Keratinocyte (primary cell): ENCODE results near the gene PFKP.

ENCODE experiments used
- CTCF ChIP-seq, 3 experiments: IDR thresholded peaks in 1 of 3; conservative IDR thresholded peaks in 1 of 3; optimal IDR thresholded peaks in 1 of 3; 2 replicates in 2 of 3; 3 replicates in 1 of 3; pipeline versions ENCODE3 to v1.5.1; 2011; ENCODE audit warnings: low read length in 3 of 3, mild to moderate bottlenecking in 3 of 3, moderate library complexity in 2 of 3, control low read depth in 1 of 3, inconsistent platforms in 1 of 3; ENCODE audit not compliant: insufficient read depth in 2 of 3; ENCODE audit errors: extremely low read depth in 1 of 3
- EZH2 ChIP-seq: IDR thresholded peaks from one replicate; pipeline ENCODE4 v1.6.1; 2012; ENCODE audit warnings: inconsistent platforms, mild to moderate bottlenecking, low read length, moderate library complexity

GRCh38 chr10:3140280-3140679 is 72.9 kb downstream of the PFKP start:
- no peak for TF ChIP-seq CTCF (optimal IDR thresholded peaks at IDR 0.05 in 1 of 3, IDR thresholded peaks at IDR 0.05 in 1 of 3, conservative IDR thresholded peaks at IDR 0.05 in 1 of 3; ENCODE audit: extremely low read depth in 1 of 3, insufficient read depth in 2 of 3, low read length in 3 of 3)
- no peak for TF ChIP-seq EZH2
